ENCODE measurements around the gene DDX1.

Gene DDX1

DNA sequence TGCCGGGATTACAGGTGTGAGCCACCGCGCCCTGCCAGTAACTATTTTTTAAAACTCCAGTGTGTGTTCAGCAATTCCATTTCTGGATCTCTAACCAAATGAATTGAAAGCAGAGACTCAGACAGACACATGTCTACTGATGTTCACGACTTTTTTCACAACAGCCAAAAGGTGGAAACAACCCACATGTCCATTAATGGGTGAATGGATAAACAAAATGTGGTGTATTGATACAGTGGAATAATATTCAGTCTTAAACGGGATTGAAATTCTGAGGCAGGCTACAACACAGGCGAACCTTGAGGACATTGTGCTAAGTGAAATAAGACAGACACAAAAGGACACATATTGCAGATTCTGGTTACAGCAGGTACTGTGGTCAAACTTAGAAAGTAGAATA is 55.0 kb downstream of the DDX1 start:
- TF ChIP-seq FOXP2 (optimal IDR thresholded peaks at IDR 0.05; ENCODE audit: borderline replicate concordance, extremely low read depth, extremely low read length, insufficient read depth) (no peak), SIN3A (IDR thresholded peaks at IDR 0.05; ENCODE audit: borderline replicate concordance, insufficient read depth, low read length) (no peak)

DNA sequence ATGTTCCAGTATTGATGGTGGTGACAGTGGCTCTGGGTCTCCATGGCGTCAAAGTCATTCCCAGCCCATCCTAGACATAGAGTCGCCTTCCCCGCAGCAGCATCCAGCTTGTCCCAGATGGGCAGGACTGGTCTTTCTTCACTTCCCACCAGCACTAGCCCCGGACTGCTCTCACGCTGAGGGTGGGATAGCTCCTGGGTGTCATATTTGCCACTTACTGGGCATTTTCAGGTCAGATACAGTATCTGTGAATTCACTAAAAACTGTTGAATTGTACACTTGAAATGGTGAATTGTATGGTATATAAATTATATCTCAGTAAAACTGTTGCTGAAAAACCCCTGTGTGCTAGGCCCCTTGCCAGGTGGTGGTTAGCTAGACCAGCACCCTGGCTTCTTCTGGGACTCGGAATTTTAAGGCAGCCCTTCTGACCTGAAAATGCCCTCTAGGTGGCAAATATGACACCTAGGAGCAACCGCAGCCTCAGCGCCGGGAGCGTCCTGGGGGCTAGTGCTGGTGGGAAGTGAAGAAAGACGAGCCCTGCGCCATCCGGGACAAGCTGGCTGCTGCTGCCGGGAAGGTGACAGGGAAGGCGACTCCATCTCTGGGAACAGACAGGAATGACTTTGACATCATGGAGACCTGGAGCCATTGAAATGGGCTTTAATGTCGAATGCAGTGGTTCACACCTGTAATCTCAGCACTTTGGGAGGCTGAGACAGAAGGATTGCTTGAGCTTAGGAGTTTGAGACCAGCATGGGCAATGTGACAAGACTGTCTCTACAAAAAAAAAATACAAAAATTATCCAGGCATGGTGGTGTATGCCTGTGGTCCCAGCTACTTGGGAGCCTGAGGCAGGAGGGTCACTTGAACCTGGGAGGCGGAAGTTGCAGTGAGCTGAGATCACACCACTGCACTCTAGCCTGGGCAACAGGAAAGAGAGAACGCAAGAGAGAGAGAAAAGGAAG is 56.2 kb downstream of the DDX1 start:
- no peak for TF ChIP-seq FOXP2 (optimal IDR thresholded peaks at IDR 0.05; ENCODE audit: borderline replicate concordance, extremely low read depth, extremely low read length, insufficient read depth)
- no peak for TF ChIP-seq TAF1 (IDR thresholded peaks at IDR 0.05; ENCODE audit: borderline replicate concordance, insufficient read depth, low read length)
- TF ChIP-seq, protein P1, sequence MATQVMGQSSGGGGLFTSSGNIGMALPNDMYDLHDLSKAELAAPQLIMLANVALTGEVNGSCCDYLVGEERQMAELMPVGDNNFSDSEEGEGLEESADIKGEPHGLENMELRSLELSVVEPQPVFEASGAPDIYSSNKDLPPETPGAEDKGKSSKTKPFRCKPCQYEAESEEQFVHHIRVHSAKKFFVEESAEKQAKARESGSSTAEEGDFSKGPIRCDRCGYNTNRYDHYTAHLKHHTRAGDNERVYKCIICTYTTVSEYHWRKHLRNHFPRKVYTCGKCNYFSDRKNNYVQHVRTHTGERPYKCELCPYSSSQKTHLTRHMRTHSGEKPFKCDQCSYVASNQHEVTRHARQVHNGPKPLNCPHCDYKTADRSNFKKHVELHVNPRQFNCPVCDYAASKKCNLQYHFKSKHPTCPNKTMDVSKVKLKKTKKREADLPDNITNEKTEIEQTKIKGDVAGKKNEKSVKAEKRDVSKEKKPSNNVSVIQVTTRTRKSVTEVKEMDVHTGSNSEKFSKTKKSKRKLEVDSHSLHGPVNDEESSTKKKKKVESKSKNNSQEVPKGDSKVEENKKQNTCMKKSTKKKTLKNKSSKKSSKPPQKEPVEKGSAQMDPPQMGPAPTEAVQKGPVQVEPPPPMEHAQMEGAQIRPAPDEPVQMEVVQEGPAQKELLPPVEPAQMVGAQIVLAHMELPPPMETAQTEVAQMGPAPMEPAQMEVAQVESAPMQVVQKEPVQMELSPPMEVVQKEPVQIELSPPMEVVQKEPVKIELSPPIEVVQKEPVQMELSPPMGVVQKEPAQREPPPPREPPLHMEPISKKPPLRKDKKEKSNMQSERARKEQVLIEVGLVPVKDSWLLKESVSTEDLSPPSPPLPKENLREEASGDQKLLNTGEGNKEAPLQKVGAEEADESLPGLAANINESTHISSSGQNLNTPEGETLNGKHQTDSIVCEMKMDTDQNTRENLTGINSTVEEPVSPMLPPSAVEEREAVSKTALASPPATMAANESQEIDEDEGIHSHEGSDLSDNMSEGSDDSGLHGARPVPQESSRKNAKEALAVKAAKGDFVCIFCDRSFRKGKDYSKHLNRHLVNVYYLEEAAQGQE (IDR thresholded peaks at IDR 0.05; ENCODE audit: insufficient read depth in 1 of 2, low read depth in 2 of 2, low read length in 2 of 2): no peak
- TF ChIP-seq SIN3A (IDR thresholded peaks at IDR 0.05; ENCODE audit: borderline replicate concordance, insufficient read depth, low read length): no peak
- TF ChIP-seq POLR2AphosphoS5 (IDR thresholded peaks at IDR 0.05; ENCODE audit: low read depth, low read length): no peak

DNA sequence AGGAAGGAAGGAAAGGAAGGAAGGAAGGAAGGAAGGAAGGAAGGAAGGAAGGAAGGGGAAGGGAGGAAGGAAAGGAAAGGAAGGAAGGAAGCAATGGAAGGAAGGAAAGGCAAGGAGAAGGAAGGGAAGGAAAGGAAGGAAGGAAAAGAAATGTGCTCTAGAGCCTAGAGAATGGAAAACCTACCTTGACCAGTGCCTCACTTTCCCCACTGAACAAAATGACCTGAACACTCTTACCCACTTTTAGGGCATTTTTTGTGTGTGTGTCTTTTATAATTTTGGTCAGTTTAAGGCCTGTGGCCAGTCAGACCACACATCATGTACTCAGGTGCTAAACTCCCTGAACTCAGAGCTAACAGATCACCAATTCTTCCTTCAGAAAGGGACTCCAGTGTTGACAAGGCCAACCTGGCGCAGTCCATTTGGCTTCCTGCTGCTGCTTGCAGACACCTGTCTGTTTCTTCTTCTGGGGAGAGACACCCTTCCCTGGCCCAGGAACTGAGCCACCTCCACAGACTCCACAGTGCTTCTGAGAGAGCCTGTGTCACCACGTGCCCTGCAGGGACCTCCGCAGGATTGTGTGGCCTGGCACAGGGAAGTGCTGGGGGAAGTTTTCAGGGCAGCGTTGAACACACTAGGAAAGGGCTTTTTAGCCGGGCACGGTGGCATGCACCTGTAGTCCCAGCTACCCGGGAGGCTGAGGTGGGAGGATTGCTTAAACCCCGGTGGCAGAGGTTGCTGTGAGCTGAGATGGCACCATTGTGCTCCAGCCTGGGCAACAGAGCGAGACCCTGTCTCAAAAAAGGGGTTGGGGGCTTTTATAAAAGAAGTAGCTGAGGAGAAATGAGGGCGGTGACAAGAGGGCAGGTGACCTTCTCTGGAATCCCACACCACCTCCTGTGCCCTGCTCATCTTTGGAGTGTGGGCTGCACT is 57.2 kb downstream of the DDX1 start:
- TF ChIP-seq POLR2AphosphoS5 (IDR thresholded peaks at IDR 0.05; ENCODE audit: low read depth, low read length) (no peak), FOXP2 (optimal IDR thresholded peaks at IDR 0.05; ENCODE audit: borderline replicate concordance, extremely low read depth, extremely low read length, insufficient read depth) (no peak), TAF1 (IDR thresholded peaks at IDR 0.05; ENCODE audit: borderline replicate concordance, insufficient read depth, low read length) (no peak), SIN3A (IDR thresholded peaks at IDR 0.05; ENCODE audit: borderline replicate concordance, insufficient read depth, low read length) (no peak)
- TF ChIP-seq, protein P1 (IDR thresholded peaks at IDR 0.05; ENCODE audit: insufficient read depth in 1 of 2, low read depth in 2 of 2, low read length in 2 of 2): no peak

DNA sequence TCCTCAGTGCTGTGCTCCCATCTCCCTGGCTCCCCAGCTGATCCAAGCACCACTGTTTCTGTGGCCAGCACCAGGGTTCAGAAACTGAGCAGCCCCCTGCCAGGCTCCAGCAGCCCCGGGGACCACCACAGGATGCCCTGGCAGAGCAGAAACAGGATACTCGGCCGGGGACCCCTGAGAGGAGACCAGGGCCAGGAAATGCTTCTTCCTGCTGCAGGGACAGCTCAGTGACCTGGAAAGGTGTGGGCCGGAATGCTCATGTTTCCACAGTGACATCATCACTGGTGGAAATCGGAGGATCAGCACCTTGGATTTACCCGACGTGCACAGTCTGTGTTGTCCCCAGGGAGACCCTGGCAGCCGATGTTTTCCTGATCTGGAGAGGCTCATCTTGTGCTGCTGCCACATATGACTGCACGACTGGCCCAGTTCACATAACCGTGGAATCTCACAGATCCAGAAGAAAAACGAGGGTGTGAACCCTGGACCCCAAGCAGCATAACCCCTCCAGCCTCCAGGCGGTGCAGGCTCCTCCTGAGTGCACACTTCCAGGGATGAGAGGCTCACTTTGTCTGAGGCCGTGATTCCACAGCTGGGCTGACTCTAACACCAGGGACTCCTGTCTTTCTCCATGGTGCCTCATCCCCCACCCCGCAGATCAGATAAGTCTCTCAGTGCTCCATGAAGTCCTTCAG is 58.0 kb downstream of the DDX1 start:
- no peak for TF ChIP-seq FOXP2 (optimal IDR thresholded peaks at IDR 0.05; ENCODE audit: borderline replicate concordance, extremely low read depth, extremely low read length, insufficient read depth)
- no peak for TF ChIP-seq SIN3A (IDR thresholded peaks at IDR 0.05; ENCODE audit: borderline replicate concordance, insufficient read depth, low read length)
- TF ChIP-seq POLR2AphosphoS5 (IDR thresholded peaks at IDR 0.05; ENCODE audit: low read depth, low read length): no peak
- no peak for TF ChIP-seq TAF1 (IDR thresholded peaks at IDR 0.05; ENCODE audit: borderline replicate concordance, insufficient read depth, low read length)
- TF ChIP-seq, protein P1 (IDR thresholded peaks at IDR 0.05; ENCODE audit: insufficient read depth in 1 of 2, low read depth in 2 of 2, low read length in 2 of 2): no peak

Measured in PFSK-1 (cell line).